ENCODE results near the gene PSD2. TPM values are rescaled to one million over a fixed set of nuclear protein-coding genes. Genes with fewer than 3 reads are reported as not detected.

Gene PSD2
- total RNA-seq, 1 experiment from 2014 or later = 0.79 TPM

GRCh38 chr5:139884144-139884543 is 88.5 kb downstream of the PSD2 start:
- Histone ChIP-seq H3K4me2 (ENCODE audit: low read length) (no peak overlapping the region), H3K4me1 (ENCODE audit: control insufficient read depth in 1 of 2, insufficient read depth in 2 of 2, low read length in 2 of 2) (peaks cover 0 to 15% of the 10 kb centered on the region in 2 experiments; a peak in 1 of 4 replicates), H3K27ac (ENCODE audit: low read depth, low read length) (no peak overlapping the region), H3K9me3 (ENCODE audit: control insufficient read depth in 1 of 2, insufficient read depth in 1 of 2, low read depth in 1 of 2, low read length in 2 of 2) (no peaks in the 10 kb centered on the region), H3K4me3 (replicated peaks in 1 of 2; ENCODE audit: low read depth in 1 of 2, low read length in 2 of 2) (no peak overlapping the region), H2AFZ (ENCODE audit: low read depth, low read length, poor library complexity, severe bottlenecking) (no peak overlapping the region), H3K36me3 (ENCODE audit: control insufficient read depth in 1 of 2, insufficient read depth in 2 of 2, low read length in 2 of 2) (no peaks in the 10 kb centered on the region), H3K27me3 (ENCODE audit: insufficient read depth, low read length) (no peaks in the 10 kb centered on the region), H3K9me2 (ENCODE audit: insufficient read depth) (no peaks in the 10 kb centered on the region), H3K9ac (ENCODE audit: low read length) (no peak overlapping the region), H4K20me1 (ENCODE audit: insufficient read depth) (no peaks in the 10 kb centered on the region), H3K79me2 (ENCODE audit: insufficient read depth, low read length) (no peaks in the 10 kb centered on the region)
- intact Hi-C loops (cut with micrococcal nuclease) = no loop called here
- CTCF ChIA-PET = no interaction called here
- TF ChIP-seq ELF1 (IDR thresholded peaks at IDR 0.05; ENCODE audit: borderline replicate concordance, low read depth) = no peak
- no peak for TF ChIP-seq FOSL1 (IDR thresholded peaks at IDR 0.05; ENCODE audit: low read depth)
- TF ChIP-seq EZH2 (IDR thresholded peaks at IDR 0.05) = no peak
- TF ChIP-seq POLR2AphosphoS5 (IDR thresholded peaks at IDR 0.05; ENCODE audit: low read depth, low read length) = no peak
- no peak for TF ChIP-seq POLR2A (IDR thresholded peaks at IDR 0.05; ENCODE audit: borderline replicate concordance, extremely low read depth, insufficient read depth, insufficient read length)
- TF ChIP-seq TCF7L2 (IDR thresholded peaks at IDR 0.05; ENCODE audit: borderline replicate concordance, extremely low read depth, insufficient read depth, insufficient read length) = no peak
- TF ChIP-seq ZBTB33 (IDR thresholded peaks at IDR 0.05; ENCODE audit: extremely low read depth, insufficient replicate concordance, low read length) = no peak
- no peak for TF ChIP-seq JUND (IDR thresholded peaks at IDR 0.05)
- TF ChIP-seq CBX3 (IDR thresholded peaks at IDR 0.05; ENCODE audit: low read depth) = no peak
- no peak for TF ChIP-seq RAD21 (IDR thresholded peaks at IDR 0.05; ENCODE audit: low read depth)
- no peak for TF ChIP-seq EZH2phosphoT487 (IDR thresholded peaks at IDR 0.05; ENCODE audit: borderline replicate concordance)
- TF ChIP-seq ZNF274 (IDR thresholded peaks at IDR 0.05; ENCODE audit: low read depth, low read length) = no peak
- TF ChIP-seq EGR1 (IDR thresholded peaks at IDR 0.05; ENCODE audit: low read depth) = no peak
- no peak for TF ChIP-seq YY1 (IDR thresholded peaks at IDR 0.05; ENCODE audit: extremely low read depth, insufficient replicate concordance, low read depth, low read length)
- ATAC-seq (no peak), DNase-seq (ENCODE audit: low read depth, low spot score) (no peak)
- no TSS peak for BruUV-seq (replicated peaks)
- POLR2A ChIA-PET = no interaction called here
- RAD21 ChIA-PET (ENCODE audit: low non-redundant PET in 1 of 2, low total read pairs in 2 of 2, uncharacterized antibody in 2 of 2, unreplicated experiment in 2 of 2) = no interaction called here
